HepG2 (cell line): ENCODE measurements around the gene PRDM10. TPM values are rescaled to one million over a fixed set of nuclear protein-coding genes. Genes with fewer than 3 reads are reported as not detected.

ENCODE experiments used
- AKAP8 ChIP-seq: sonication (generic); formaldehyde crosslinking; IDR thresholded peaks from 2 replicates; pipeline ENCODE4 v1.5.1; 2020; ENCODE audit warnings: mild to moderate bottlenecking, missing genetic modification reagents
- ASH2L ChIP-seq: fragments of 300-600, 200-600 bp; sonication (generic); IDR thresholded peaks from 2 replicates; pipeline ENCODE4 v1.7.0; 2017; ENCODE audit warnings: low read depth, mild to moderate bottlenecking, moderate library complexity, mixed read lengths, low read length; ENCODE audit not compliant: insufficient read length
- ATRX ChIP-seq: sonication (generic); formaldehyde crosslinking; IDR thresholded peaks from 2 replicates; pipeline ENCODE4 v1.4.0; 2020; ENCODE audit warnings: missing genetic modification reagents, borderline replicate concordance
- CBFB ChIP-seq: sonication (generic); formaldehyde crosslinking; IDR thresholded peaks from 2 replicates; pipeline ENCODE4 v1.4.0; 2020; ENCODE audit warnings: missing genetic modification reagents
- MXD4 ChIP-seq: IDR thresholded peaks from 2 replicates; pipeline ENCODE4 v1.6.1; 2016; ENCODE audit warnings: mild to moderate bottlenecking, missing biosample characterization, missing genetic modification reagents
- NFIC ChIP-seq: IDR thresholded peaks from 2 replicates; pipeline ENCODE4 v1.6.1; 2012; ENCODE audit warnings: mild to moderate bottlenecking, low read length, inconsistent platforms
- POGZ ChIP-seq: sonication (generic); formaldehyde crosslinking; IDR thresholded peaks from 2 replicates; pipeline ENCODE4 v1.4.0; 2020; ENCODE audit warnings: mild to moderate bottlenecking, missing genetic modification reagents
- RBFOX2 ChIP-seq: fragments of 200-400 bp; formaldehyde crosslinking; IDR thresholded peaks from 2 replicates; pipeline ENCODE4 v1.6.1; 2017; ENCODE audit warnings: low read depth, mild to moderate bottlenecking, low read length
- RBM22 ChIP-seq: fragments of 200-400 bp; formaldehyde crosslinking; optimal IDR thresholded peaks from 2 replicates; pipeline ENCODE3; 2017; ENCODE audit warnings: mild to moderate bottlenecking, low read length, moderate library complexity
- RXRB ChIP-seq: IDR thresholded peaks from 2 replicates; pipeline ENCODE4 v1.6.1; 2016; ENCODE audit warnings: borderline replicate concordance, missing genetic modification reagents, missing compliant biosample characterization
- ZBTB38 ChIP-seq: sonication (generic); formaldehyde crosslinking; IDR thresholded peaks from 2 replicates; pipeline ENCODE4 v1.5.1; 2020; ENCODE audit warnings: mild to moderate bottlenecking, missing genetic modification reagents
- ZFP36L1 ChIP-seq: sonication (generic); formaldehyde crosslinking; IDR thresholded peaks from 2 replicates; pipeline ENCODE4 v1.8.0; 2022; ENCODE audit warnings: mild to moderate bottlenecking, missing genetic modification reagents, moderate library complexity
- ZNF367 ChIP-seq: sonication (generic); formaldehyde crosslinking; IDR thresholded peaks from 2 replicates; pipeline ENCODE4 v1.4.0; 2020; ENCODE audit warnings: missing genetic modification reagents, borderline replicate concordance
- ZNF430 ChIP-seq: sonication (generic); formaldehyde crosslinking; IDR thresholded peaks from 2 replicates; pipeline ENCODE4 v1.9.0; 2021; ENCODE audit warnings: mild to moderate bottlenecking, missing genetic modification reagents
- ZNF567 ChIP-seq: sonication (generic); formaldehyde crosslinking; IDR thresholded peaks from 2 replicates; pipeline ENCODE4 v1.8.1; 2023; ENCODE audit warnings: mild to moderate bottlenecking, missing genetic modification reagents, borderline replicate concordance
- ZNF766 ChIP-seq: sonication (generic); formaldehyde crosslinking; IDR thresholded peaks from 2 replicates; pipeline ENCODE4 v1.5.0; 2020; ENCODE audit warnings: missing genetic modification reagents, borderline replicate concordance
- ZNF780A ChIP-seq: sonication (generic); formaldehyde crosslinking; IDR thresholded peaks from 2 replicates; pipeline ENCODE4 v1.8.0; 2022; ENCODE audit warnings: mild to moderate bottlenecking, missing genetic modification reagents, moderate library complexity
- polyA plus RNA-seq, 8 experiments: library from polyadenylated mRNA; depleted of rRNA in 3 of 8; stranded (reverse) in 7 of 8; unstranded in 1 of 8; fragments of >200 nt; fragmentation: Illumina TruSeq in 4 of 8; extraction: Trizol in 4 of 8; gene quantifications; 2 replicates each; pipeline versions ENCODE4 v1.2.1 to v1.2.3, GENCODE V29; 2011 to 2016; ENCODE audit warnings: low read depth in 4 of 8, missing spikeins in 1 of 8, mixed read lengths in 1 of 8; ENCODE audit not compliant: insufficient read depth in 1 of 8
- total RNA-seq, 5 experiments: library from RNA; depleted of rRNA; stranded (reverse); fragments of >200 nt; fragmentation: Illumina TruSeq; extraction: Trizol; gene quantifications; 2 replicates each; pipeline ENCODE4 v1.2.3, GENCODE V29; 2016; ENCODE audit warnings: low read depth in 1 of 5
- TF ChIP-seq, protein P1 (sequence below): sonication (generic); formaldehyde crosslinking; IDR thresholded peaks from 2 replicates; pipeline ENCODE4 v1.5.0; 2020; ENCODE audit warnings: mild to moderate bottlenecking, missing genetic modification reagents
- TF ChIP-seq, protein P2 (sequence below), 2 experiments: IDR thresholded peaks; 2 replicates each; pipeline ENCODE4 v1.6.1; 2011 to 2012; ENCODE audit warnings: low read length in 2 of 2, borderline replicate concordance in 1 of 2, low read depth in 1 of 2, mild to moderate bottlenecking in 1 of 2, moderate library complexity in 1 of 2
- TF ChIP-seq, protein P3 (sequence below): sonication (generic); formaldehyde crosslinking; IDR thresholded peaks from 2 replicates; pipeline ENCODE4 v1.5.0; 2020; ENCODE audit warnings: missing genetic modification reagents

Gene PRDM10
- total and polyA plus RNA-seq, 2 of the 13 experiments (the other 11 are each of a cell fraction or from before 2014, with no cell fraction given), result 5.7 to 5.8 TPM

DNA sequence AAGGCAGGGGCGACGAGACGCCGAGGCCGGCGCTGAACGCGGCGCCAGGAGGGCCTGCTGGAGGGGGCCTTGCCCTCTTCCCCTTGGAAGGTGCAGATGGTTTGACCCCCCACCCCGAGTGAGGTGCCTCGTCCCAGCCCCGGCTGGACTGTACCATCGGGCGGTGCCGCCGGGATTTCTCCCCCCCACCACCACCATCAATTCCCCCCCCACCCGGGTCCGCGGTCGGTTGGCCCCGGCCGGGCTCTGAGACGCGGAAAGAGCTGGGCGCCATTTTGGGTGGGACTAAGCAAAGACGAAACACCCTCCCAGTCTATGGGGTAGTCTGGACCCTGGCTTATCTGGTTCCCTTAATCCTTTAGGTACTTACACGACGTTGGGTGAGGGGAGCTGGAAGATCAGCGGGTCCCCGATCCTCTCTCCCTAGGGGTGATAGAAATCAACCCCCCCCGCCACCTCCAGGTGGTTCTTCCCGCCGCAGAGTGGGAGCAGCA lies at the start of gene PRDM10 (continued):
- TF ChIP-seq ZNF430 (0 out of 2 replicates have a peak, but pooled peaks have one; percentile 50), AKAP8 (0 out of 2 replicates have a peak, but pooled peaks have one; percentile 3), RXRB (CRISPR knock-in tag) (0 out of 2 replicates have a peak, but pooled peaks have one; percentile 27), ZNF567 (CRISPR knock-in tag) (0 out of 2 replicates have a peak, but pooled peaks have one; percentile 21), ZBTB38 (peak; percentile 57; the same call in 1 of the 2 replicates), MXD4 (CRISPR knock-in tag) (peak; percentile 2; the same call in 1 of the 2 replicates), POGZ (CRISPR knock-in tag) (peak; percentile 56), RBM22 (no peak), ATRX (CRISPR knock-in tag) (no peak), ZNF367 (CRISPR knock-in tag) (no peak), RBFOX2 (no peak; the same call in 1 of the 2 replicates), CBFB (CRISPR knock-in tag) (0 out of 2 replicates have a peak, but pooled peaks have one; percentile 39), NFIC (peak; percentile 56; the same call in 1 of the 2 replicates), ZNF766 (0 out of 2 replicates have a peak, but pooled peaks have one; percentile 35), ZFP36L1 (peak; percentile 57; the same call in 1 of the 2 replicates), ASH2L (peak; percentile 32), ZNF780A (CRISPR knock-in tag) (no peak)
- TF ChIP-seq, protein P1, sequence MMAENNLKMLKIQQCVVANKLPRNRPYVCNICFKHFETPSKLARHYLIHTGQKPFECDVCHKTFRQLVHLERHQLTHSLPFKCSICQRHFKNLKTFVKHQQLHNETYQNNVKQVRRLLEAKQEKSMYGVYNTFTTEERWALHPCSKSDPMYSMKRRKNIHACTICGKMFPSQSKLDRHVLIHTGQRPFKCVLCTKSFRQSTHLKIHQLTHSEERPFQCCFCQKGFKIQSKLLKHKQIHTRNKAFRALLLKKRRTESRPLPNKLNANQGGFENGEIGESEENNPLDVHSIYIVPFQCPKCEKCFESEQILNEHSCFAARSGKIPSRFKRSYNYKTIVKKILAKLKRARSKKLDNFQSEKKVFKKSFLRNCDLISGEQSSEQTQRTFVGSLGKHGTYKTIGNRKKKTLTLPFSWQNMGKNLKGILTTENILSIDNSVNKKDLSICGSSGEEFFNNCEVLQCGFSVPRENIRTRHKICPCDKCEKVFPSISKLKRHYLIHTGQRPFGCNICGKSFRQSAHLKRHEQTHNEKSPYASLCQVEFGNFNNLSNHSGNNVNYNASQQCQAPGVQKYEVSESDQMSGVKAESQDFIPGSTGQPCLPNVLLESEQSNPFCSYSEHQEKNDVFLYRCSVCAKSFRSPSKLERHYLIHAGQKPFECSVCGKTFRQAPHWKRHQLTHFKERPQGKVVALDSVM (CRISPR knock-in tag), result 0 out of 2 replicates have a peak, but pooled peaks have one; percentile 0
- TF ChIP-seq, protein P2, sequence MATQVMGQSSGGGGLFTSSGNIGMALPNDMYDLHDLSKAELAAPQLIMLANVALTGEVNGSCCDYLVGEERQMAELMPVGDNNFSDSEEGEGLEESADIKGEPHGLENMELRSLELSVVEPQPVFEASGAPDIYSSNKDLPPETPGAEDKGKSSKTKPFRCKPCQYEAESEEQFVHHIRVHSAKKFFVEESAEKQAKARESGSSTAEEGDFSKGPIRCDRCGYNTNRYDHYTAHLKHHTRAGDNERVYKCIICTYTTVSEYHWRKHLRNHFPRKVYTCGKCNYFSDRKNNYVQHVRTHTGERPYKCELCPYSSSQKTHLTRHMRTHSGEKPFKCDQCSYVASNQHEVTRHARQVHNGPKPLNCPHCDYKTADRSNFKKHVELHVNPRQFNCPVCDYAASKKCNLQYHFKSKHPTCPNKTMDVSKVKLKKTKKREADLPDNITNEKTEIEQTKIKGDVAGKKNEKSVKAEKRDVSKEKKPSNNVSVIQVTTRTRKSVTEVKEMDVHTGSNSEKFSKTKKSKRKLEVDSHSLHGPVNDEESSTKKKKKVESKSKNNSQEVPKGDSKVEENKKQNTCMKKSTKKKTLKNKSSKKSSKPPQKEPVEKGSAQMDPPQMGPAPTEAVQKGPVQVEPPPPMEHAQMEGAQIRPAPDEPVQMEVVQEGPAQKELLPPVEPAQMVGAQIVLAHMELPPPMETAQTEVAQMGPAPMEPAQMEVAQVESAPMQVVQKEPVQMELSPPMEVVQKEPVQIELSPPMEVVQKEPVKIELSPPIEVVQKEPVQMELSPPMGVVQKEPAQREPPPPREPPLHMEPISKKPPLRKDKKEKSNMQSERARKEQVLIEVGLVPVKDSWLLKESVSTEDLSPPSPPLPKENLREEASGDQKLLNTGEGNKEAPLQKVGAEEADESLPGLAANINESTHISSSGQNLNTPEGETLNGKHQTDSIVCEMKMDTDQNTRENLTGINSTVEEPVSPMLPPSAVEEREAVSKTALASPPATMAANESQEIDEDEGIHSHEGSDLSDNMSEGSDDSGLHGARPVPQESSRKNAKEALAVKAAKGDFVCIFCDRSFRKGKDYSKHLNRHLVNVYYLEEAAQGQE (IDR thresholded peaks at IDR 0.05; ENCODE audit: borderline replicate concordance in 1 of 2, low read depth in 1 of 2, low read length in 2 of 2), result peak in 1 of 2 experiments; percentile 45; a peak in 1 of 4 replicates
- TF ChIP-seq, protein P3, sequence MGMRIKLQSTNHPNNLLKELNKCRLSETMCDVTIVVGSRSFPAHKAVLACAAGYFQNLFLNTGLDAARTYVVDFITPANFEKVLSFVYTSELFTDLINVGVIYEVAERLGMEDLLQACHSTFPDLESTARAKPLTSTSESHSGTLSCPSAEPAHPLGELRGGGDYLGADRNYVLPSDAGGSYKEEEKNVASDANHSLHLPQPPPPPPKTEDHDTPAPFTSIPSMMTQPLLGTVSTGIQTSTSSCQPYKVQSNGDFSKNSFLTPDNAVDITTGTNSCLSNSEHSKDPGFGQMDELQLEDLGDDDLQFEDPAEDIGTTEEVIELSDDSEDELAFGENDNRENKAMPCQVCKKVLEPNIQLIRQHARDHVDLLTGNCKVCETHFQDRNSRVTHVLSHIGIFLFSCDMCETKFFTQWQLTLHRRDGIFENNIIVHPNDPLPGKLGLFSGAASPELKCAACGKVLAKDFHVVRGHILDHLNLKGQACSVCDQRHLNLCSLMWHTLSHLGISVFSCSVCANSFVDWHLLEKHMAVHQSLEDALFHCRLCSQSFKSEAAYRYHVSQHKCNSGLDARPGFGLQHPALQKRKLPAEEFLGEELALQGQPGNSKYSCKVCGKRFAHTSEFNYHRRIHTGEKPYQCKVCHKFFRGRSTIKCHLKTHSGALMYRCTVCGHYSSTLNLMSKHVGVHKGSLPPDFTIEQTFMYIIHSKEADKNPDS (CRISPR knock-in tag), result peak; percentile 41; the same call in 1 of the 2 replicates
